Duodenal mucosa (tissue), 2 donors: Measurements from ENCODE around the gene MTA3.
"Not testable (repeated sequence)": the region's sequence is repeated elsewhere in the genome, so short reads cannot be mapped to it uniquely, and the experiment has no call there.

Experiments used
- H3K27ac ChIP-seq: one replicate; pipeline ENCODE4 v1.7.0; 2013; ENCODE audit warnings: low read depth, low read length
- H3K27me3 ChIP-seq, 2 donors: one replicate each; pipeline ENCODE4 v1.7.0; 2013; ENCODE audit warnings: low read length in 2 of 2, control low read depth in 1 of 2; ENCODE audit not compliant: insufficient read depth in 2 of 2, control insufficient read depth in 1 of 2
- H3K36me3 ChIP-seq, 2 donors: one replicate each; pipeline ENCODE4 v1.7.0; 2013; ENCODE audit warnings: low read length in 2 of 2, control low read depth in 1 of 2; ENCODE audit not compliant: insufficient read depth in 2 of 2, control insufficient read depth in 1 of 2
- H3K4me1 ChIP-seq, 2 donors: one replicate each; pipeline ENCODE4 v1.7.0; 2013; ENCODE audit warnings: low read length in 2 of 2, control low read depth in 1 of 2; ENCODE audit not compliant: insufficient read depth in 2 of 2, control insufficient read depth in 1 of 2
- H3K4me3 ChIP-seq, 2 donors: one replicate each; pipeline ENCODE4 v1.7.0; 2013; ENCODE audit warnings: low read length in 2 of 2, low read depth in 1 of 2
- H3K9ac ChIP-seq, 2 donors: one replicate each; pipeline ENCODE4 v1.7.0; 2013; ENCODE audit warnings: low read length in 2 of 2, low read depth in 1 of 2
- H3K9me3 ChIP-seq, 2 donors: one replicate each; pipeline ENCODE4 v1.7.0; 2013; ENCODE audit warnings: low read length in 2 of 2, control low read depth in 1 of 2; ENCODE audit not compliant: control insufficient read depth in 1 of 2

Gene MTA3

GRCh38 chr2:42547446-42548295 lies 20.8 kb upstream of the MTA3 start:
- no peaks in the 10 kb centered on the region for H3K27me3 ChIP-seq
- no peaks in the 10 kb centered on the region for H3K4me1 ChIP-seq
- H3K9me3 ChIP-seq: no peaks in the 10 kb centered on the region
- no peaks in the 10 kb centered on the region for H3K36me3 ChIP-seq
- no peak overlapping the region for H3K9ac ChIP-seq
- no peak overlapping the region for H3K4me3 ChIP-seq
- H3K27ac ChIP-seq: no peak overlapping the region

DNA sequence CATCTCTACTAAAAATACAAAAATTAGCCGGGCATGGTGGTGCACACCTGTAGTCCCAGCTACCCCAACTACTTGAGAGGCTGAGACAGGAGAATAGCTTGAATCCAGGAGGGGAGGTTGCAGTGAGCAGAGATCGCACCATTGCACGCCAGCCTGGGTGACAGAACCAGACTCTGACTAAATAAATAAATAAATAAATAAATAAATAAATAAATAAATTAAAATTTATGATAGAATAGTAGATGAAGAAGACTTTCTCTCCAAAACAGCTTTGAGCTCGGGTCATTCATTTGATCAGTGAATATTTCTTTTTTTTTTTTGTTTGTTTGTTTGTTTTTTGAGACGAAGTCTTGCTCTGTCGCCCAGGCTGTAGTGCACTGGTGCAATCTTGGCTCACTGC lies 17.6 kb upstream of the MTA3 start:
- no peaks in the 10 kb centered on the region for H3K36me3 ChIP-seq
- H3K27me3 ChIP-seq: no peaks in the 10 kb centered on the region
- no peak overlapping the region for H3K9ac ChIP-seq
- no peak overlapping the region for H3K27ac ChIP-seq
- H3K4me1 ChIP-seq: no peaks in the 10 kb centered on the region
- H3K4me3 ChIP-seq: no peak overlapping the region
- no peaks in the 10 kb centered on the region for H3K9me3 ChIP-seq

GRCh38 chr2:42554392-42554791 lies 14.0 kb upstream of the MTA3 start:
- H3K4me3 ChIP-seq: no peak overlapping the region
- no peaks in the 10 kb centered on the region for H3K36me3 ChIP-seq
- H3K27ac ChIP-seq: no peak overlapping the region
- H3K27me3 ChIP-seq: no peaks in the 10 kb centered on the region
- no peak overlapping the region for H3K9ac ChIP-seq
- no peaks in the 10 kb centered on the region for H3K4me1 ChIP-seq
- no peaks in the 10 kb centered on the region for H3K9me3 ChIP-seq

GRCh38 chr2:42556315-42556890 lies 12.0 kb upstream of the MTA3 start:
- Histone ChIP-seq H3K4me1 (no peaks in the 10 kb centered on the region), H3K27me3 (no peaks in the 10 kb centered on the region), H3K4me3 (no peak overlapping the region), H3K27ac (no peak overlapping the region), H3K9ac (no peak overlapping the region), H3K36me3 (no peaks in the 10 kb centered on the region), H3K9me3 (no peaks in the 10 kb centered on the region)

DNA sequence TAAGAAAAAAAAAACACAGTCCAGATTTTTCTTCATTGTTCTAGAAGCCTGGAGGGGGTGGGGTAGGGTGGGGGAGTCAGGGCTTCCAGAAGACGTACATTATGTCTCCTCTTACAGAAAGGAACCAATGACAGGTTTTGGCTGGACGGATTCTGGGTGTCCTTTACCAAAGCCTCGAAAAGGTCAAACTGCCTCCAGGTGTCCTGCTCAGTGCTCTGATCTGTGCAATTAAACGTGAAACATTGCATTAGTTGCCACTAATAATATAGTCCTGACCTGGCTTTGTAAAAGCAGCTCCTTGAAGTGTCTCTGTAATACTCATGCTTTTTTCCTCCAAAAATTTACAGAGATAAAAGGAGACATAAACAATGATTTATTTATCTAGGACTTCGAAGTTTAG lies 11.1 kb upstream of the MTA3 start:
- H3K9ac ChIP-seq: no peak overlapping the region
- H3K27me3 ChIP-seq: no peaks in the 10 kb centered on the region
- H3K36me3 ChIP-seq: no peaks in the 10 kb centered on the region
- no peak overlapping the region for H3K27ac ChIP-seq
- no peak overlapping the region for H3K4me3 ChIP-seq
- peaks cover 6 to 8% of the 10 kb centered on the region in 2 donors for H3K4me1 ChIP-seq
- no peaks in the 10 kb centered on the region for H3K9me3 ChIP-seq

DNA sequence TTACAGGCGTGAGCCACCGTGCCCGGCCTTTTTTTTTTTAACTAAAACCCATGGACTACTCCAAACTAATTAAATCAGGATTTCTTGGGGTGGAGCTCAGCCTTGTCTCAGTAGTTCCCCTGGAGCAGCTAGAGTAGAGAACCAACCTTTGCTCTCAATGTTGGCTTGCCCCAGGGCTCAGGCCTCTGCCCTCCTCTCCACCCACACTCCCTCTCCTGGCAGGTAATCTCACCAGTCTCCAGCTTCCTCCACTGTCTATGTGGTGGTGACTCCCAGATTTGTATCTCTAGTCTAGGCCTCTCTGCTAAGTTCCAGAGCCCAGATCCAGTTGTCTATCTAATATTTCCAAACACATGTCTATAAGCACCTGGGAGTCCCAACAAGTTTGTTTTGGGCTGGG lies 9.6 kb upstream of the MTA3 start:
- H3K27me3 ChIP-seq: no peaks in the 10 kb centered on the region
- peaks cover 14 to 16% of the 10 kb centered on the region in 2 donors for H3K4me1 ChIP-seq
- H3K9ac ChIP-seq: no peak overlapping the region
- H3K27ac ChIP-seq: no peak overlapping the region
- no peak overlapping the region for H3K4me3 ChIP-seq
- H3K9me3 ChIP-seq: no peaks in the 10 kb centered on the region
- H3K36me3 ChIP-seq: no peaks in the 10 kb centered on the region

GRCh38 chr2:42560133-42560532 lies 8.3 kb upstream of the MTA3 start:
- H3K9ac ChIP-seq, H3K9me3 ChIP-seq, H3K27ac ChIP-seq, H3K27me3 ChIP-seq, H3K36me3 ChIP-seq, H3K4me3 ChIP-seq: not testable (repeated sequence)
- H3K4me1 ChIP-seq: peaks cover 14 to 16% of the 10 kb centered on the region in 2 donors

DNA sequence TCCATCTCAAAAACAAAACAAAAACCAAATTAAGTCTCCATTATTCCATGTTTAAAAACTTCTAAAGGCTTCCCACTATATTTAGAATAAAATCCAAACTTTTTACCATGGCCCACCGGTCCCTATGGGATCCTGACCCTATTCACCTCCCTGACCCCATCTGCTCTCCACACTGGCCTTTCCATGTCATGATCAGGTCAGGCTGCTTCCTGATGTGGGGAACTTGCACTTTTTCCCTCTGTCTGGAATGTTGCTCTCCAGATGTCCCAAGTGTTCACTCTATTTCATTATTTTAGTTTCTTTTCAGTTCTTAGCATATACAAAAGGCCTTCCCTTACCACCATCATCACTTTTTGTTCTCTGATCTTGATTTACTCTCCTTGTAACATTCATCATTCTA lies 7.5 kb upstream of the MTA3 start:
- no peak overlapping the region for H3K27ac ChIP-seq
- no peak overlapping the region for H3K4me3 ChIP-seq
- H3K36me3 ChIP-seq: no peaks in the 10 kb centered on the region
- no peak overlapping the region for H3K9ac ChIP-seq
- H3K4me1 ChIP-seq: peaks cover 14 to 16% of the 10 kb centered on the region in 2 donors
- no peaks in the 10 kb centered on the region for H3K9me3 ChIP-seq
- no peaks in the 10 kb centered on the region for H3K27me3 ChIP-seq

DNA sequence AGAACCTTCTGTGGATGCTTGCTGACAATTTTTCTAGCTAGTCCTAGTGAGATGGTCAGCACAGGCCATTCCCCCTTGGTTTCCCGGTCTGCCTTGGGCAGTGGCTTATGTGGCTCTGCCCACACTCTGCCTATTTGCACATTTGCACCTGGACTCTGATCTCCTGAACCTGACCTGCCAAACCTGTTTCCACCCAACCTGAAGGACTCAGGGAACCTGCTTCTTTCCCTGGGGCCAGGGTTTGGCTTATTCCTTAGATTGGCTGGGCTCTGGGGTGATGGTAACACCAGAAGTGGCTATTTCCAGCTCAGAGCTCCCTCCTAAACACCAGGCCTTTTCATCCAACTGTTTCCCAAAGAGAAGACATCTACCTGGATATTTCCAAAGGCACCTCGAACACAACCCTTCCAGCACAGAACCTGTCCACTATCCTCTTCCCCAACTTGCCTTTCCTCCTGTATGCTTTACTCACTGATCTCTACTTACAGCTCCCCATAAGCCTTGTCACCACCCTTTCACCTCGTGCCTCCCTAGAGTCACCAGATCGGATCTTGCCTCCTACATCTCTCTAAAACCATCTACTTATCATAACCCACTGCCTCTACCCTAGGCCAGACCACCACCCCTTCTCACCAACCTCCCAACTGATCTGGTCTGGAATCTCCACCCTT lies 5.8 kb upstream of the MTA3 start:
- Histone ChIP-seq H3K36me3 (no peaks in the 10 kb centered on the region), H3K9ac (no peak overlapping the region), H3K4me1 (peaks cover 14 to 16% of the 10 kb centered on the region in 2 donors), H3K27ac (no peak overlapping the region), H3K4me3 (peak overlapping the region in 1 of 2 donors; percentile 37), H3K27me3 (no peaks in the 10 kb centered on the region), H3K9me3 (no peaks in the 10 kb centered on the region)

DNA sequence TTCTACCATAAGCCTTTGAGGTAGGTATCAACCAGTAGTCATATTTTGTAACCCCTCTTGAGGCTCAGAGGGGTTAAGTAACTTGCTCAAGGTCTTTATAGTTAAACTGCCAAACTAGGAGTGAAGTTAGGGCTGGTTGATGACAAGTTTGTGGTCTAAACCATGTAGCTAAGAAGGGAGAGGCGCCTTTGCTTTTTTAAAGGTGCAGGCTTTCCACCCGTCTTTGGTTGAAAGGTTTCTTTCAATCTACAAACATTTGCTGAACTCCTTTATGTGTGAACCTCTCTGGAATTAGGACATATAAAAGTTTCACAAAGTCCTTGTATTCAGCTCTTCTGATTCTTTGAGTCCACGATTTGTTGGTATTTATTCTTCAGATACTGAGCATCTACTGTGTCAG lies 2.4 kb upstream of the MTA3 start:
- Histone ChIP-seq H3K27ac (no peak overlapping the region), H3K36me3 (no peaks in the 10 kb centered on the region), H3K27me3 (no peaks in the 10 kb centered on the region), H3K4me1 (peaks cover 22 to 24% of the 10 kb centered on the region in 2 donors), H3K9me3 (no peaks in the 10 kb centered on the region), H3K4me3 (no peak overlapping the region), H3K9ac (no peak overlapping the region)
